UCSD-AML1 (cell line): ENCODE measurements around the gene ATP6V1G2.
"Not testable (repeated sequence)": the region's sequence is repeated elsewhere in the genome, so short reads cannot be mapped to it uniquely, and the experiment has no call there.

Experiments used
- DNase-seq: peaks from one replicate; lab custom pipeline; 2025; ENCODE audit not compliant: unreplicated experiment; lab: John Stamatoyannopoulos, UW

Gene ATP6V1G2

DNA sequence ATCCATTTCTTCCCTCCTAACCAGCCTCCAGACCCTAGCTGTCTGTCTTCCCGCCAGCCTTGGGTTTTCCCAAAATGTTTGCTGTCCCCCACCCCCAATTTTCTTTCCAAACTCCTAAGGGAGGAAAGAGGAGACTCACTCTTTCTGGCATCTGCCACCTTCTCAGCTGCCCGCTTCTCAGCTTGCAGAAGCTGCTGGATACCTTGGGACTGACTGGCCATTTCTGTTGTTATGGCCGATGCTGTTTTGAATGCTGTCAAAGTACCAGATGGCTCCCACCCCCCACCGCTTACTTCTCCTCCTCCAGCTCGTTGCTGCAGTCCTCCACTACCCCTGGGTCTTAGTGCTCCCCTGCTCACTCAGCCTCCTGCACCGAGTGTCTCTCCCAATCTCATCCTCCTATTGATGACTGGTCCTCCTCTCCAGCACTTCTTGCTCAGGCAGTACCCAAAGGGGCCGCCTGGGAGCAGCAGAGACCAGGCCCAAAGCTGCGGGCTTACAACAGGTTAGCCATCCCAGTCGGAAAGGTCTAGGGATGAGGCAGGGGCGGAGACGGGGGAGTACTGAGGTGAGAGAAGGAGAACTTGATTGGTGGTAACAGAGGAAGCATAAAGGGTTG is at the start of gene ATP6V1G2:
TSS of gene ATP6V1G2 (minus strand) at position 270 of the 619 bp plus-strand sequence. CDS start at position 221, 49 bp downstream.
- DNase-seq, result peak; percentile 89

DNA sequence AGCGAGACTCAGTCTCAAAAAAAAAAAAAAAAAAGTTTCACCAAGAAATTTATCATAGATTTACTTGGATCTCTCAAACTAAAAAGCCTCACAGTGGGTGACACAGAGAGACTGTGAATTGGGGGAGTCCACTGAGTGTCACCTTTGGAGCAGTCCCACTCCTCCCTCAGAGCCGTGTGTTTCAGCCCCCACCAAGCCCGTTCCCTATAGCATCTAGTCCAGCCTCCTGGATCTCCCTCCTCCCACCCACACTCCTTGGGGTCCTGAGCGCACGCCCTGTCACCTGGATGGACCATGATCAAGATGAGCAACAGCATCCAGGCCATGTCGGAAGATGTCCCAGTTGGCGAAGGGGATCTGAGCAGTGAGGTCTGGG is 46.0 kb upstream of the ATP6V1G2 start:
- DNase-seq, result no peak

DNA sequence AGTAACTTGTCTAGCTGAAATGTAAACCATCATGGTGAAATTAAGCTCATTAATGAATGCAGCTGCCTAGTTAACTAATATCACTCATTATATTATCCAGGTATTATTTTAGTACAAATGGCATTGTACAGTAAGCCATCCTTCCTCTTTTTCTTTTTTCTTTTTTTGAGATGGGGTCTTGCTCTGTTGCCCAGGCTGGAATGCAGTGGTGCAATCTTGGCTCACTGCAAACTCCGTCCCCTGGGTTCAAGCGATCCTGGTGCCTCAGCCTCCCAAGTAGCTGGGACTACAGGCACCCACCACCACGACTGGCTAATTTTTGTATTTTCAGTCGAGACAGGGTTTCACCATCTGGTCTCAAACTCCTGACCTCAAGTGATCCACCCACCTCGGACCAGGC is 44.3 kb upstream of the ATP6V1G2 start:
- not testable (repeated sequence) for DNase-seq

DNA sequence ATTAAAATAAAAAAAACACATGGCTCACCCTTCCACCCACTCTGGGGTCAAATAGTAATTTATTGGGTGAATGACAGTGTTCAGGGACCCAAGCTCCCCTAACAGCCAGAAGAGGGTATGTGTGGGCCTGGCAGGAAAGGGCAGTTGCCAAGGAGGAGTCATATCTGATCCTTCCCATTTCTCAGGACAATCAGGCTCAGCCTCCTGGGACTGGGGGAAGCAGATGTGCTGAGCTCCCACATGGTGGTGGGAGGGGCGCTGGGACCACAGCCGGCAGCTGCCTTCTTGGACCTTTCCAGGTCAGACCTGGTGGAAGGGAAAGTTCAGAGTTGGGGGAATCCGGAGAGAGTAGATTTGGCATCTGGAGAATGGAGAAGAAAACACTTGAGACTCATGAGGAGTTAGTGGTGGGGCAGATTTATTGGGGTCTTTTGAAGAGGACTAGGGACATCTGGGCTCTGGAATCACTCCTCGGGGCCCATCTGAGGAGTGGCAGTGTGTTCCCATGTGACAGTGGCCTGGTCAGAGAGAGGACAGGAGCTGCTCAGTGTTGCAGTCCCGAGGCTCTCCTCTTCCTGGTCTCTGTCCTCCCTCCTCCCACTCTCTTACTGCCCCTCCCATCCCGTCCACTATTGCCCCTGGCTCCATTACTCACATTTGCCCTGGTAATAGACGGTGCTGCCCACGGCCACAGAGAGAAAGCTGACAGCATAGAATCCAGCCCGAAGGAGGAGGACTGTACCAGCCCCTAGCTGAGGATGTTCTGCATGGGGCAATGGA is 42.7 kb upstream of the ATP6V1G2 start:
- no peak for DNase-seq

DNA sequence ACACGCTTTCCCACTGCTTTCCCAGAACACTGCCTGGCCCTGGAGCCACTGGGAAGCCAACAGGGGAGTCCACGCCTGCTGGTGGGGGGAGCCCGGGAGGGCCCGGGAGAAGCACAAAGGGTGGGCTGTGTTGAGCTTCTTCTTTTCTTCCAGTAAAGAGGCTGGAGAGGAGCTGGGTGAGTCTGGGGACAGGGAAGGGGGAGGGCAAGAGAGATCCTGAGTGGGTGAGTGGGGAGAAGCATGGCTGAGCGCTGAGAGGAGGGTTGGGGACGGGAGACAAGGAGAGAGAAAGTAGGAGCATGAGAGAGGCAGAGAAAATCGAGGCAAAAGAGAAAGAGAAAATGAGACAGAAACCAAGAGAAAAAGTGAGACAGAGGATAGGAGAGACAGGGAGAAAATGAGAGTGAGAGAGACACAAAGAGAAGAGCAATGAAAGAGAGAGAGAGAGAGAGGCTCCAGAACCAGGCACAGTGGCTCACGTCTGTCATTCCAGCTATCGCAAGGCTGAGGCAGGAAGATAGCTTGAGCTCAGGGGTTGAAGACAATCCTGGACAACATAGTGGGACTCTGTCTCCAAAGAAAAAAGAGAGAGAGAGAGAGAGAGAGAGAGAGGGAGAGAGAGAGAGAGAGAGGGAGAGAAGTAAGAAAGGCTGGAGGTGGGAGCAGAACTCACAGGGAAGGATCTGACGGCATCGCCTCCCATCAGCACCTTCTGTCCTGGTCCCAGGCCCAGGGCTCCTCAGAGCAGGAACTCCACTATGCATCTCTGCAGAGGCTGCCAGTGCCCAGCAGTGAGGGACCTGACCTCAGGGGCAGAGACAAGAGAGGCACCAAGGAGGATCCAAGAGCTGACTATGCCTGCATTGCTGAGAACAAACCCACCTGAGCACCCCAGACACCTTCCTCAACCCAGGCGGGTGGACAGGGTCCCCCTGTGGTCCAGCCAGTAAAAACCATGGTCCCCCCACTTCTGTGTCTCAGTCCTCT is 41.7 kb upstream of the ATP6V1G2 start:
- no peak for DNase-seq

DNA sequence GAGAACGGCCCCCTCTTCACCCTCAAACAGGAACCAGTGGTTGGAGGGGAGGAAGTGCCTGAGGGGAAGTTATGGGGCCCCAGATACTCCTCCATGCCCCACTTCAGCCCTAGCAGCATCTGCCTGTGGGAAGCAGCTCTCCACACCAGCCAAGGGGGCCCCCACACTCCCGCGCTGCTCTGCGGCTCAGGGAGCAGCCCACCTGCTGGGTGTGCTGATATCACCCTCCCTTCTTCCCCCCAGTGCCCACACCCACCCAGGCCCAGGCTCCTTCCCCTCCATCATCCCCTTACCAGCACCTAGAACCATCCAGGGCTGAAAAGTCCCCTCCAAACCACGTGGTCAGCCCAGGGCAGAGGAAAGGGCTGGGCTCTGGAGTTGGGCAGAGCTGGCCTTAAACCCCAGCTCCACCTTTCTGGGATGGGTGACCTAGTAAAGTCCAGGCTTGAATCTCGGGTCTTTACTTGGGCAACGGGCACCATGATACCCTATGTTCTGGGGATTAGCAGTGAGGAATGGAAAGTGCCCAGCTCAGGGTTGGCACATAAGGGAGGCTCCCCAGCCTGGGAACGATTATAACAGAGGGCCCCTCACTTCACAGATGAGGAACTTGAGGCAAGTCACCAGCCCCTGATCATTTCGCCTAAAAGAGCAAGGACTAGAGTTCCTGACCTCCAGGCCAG is 40.3 kb upstream of the ATP6V1G2 start:
- peak; percentile 92 for DNase-seq

DNA sequence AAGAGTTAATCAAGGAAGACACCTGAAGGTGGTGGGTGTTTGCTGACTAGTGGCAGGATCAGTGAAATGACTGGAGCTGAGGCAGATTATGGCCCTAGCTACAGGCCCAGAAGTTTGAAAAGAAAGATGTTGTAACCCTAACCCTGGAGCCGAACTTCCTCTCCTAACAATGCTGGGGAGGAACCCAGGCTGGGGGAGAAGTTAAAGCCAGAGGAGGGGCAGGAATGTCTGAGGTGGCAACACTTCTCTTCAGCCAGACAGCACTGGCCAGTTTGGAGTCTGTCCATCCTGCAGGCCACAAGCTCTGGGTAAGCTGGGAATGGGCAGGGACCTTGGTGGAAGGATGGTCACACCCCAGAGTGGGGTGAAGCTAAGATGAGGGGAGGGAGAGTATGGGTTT is 39.6 kb upstream of the ATP6V1G2 start, which contains the start of gene LST1:
TSS of gene LST1 (plus strand) at position 270 of the 400 bp plus-strand sequence. CDS start 1,023 bp downstream, outside the sequence.
- peak; percentile 81 for DNase-seq

DNA sequence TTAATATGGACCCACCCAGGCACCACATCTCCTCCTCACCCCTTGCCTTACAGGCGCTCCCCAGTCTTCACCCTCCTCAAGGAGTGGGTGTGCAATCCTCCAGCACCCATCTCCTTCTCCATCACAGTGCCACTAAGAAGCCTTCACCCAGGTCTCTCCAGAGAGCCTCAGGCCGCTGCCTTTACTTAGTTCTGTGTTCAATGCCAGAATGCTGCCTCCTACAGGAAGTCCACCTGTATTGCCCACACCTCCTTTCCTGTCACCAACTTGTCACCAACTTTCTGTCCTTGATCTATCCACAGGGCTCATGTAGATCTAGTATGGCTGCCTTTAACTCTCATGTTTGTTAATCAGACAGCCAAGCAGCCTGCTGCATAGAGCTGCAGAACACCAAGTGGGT is 39.1 kb upstream of the ATP6V1G2 start:
- no peak for DNase-seq

DNA sequence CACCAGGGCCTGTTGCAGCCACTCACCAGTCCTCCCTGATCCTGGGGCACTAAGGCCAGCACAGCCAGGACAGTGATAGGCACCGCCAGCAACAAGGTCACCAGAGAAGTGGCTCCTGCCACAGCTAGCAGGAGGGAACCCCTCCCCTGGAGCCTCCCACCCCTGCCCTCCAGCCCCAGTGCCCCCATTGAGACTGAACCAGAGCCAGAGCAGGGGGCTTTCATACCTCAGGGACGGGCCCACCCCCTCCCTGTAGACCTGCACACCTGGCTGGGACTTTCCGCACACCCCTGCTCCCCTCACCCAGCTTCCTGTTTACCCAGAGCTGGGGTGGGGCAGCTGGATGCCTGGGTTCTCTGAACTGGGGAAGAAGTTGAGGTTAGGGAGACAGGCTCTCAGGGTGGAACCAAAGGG is 35.8 kb upstream of the ATP6V1G2 start, which contains the start of gene LTB:
TSS of gene LTB (minus strand) at position 195 of the 414 bp plus-strand sequence. CDS start at position 188, 7 bp downstream.
- DNase-seq, result no peak

DNA sequence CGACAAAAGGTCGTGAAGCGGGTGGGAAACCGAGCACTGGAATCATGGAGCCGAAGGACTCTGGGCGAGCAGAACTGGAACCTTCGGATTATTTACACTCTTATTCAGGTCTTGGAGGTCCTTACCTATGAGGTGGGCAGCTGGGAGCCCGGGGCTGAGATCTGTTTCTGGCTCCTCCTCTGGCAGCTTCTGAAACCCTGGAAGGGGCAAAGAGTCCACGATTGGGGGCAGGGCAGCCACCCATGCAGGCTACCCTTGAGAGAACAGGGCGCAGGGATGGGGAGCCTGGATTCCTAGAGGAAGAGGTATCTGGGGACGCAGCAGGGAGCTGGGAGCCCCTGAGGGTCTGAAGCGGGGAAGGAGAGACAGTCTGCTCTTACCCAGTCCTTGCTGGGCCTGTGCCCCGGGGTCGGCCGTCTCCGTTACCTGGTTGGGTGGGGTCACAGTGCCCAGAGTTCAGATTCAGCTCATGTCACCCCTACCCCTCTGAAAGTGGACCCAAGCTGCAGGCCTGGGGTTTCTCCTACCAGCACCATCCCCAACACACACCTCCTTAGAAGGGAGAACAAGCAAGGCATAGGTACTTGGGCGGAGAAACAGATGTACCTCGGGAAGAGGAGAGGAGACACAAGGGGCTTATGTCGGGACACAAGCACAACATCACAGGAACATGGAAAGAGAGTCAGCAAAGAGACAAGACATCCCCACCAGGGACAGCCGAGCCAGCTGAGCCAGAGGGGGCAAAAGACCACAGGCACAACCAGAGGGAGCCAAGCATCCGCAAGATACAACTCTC is 35.2 kb upstream of the ATP6V1G2 start:
- no peak for DNase-seq

DNA sequence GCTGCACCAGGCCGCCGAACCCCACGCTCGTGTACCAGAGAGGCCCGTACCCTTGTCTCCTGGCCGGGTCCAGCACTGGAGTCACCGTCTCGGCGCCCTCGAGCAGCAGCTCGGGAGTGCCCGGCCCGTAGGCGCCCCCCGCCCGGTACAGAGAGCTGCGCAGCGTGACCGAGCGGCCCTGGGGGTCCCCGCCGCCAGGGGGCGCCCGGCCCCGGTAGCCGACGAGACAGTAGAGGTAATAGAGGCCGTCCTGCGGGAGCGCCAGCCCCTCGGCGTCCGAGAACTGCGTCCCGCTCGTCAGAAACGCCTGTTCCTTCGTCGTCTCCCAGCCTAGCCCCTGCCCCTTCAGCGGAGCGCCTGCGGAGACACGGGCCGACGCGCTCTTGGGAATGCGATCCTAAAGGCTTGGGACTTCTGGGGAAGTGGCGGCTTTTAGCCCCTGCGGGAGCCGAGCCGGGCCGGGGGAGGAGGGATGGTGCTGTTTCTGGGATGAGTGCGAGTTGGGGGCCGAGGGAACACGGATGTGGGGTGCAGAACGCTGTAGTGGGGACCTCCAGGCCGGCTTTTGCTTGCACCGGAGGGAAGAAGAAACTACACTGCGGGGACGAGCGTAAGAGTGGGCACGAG is 34.5 kb upstream of the ATP6V1G2 start:
- DNase-seq, result peak; percentile 91

DNA sequence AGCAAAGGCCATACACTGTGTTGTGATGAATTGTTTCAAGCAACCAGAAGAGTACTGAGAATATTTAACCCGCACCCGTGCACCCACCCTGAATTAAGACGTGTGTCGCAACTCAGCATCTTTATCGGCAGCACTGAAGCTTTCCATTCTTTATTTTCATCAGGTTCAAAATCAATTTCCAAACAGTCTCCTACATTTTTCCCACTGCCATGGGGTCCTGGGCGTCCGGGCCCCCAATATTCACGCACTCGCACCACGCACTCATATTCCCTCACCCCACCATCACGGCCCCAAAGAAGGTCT is 34.0 kb upstream of the ATP6V1G2 start:
- no peak for DNase-seq

DNA sequence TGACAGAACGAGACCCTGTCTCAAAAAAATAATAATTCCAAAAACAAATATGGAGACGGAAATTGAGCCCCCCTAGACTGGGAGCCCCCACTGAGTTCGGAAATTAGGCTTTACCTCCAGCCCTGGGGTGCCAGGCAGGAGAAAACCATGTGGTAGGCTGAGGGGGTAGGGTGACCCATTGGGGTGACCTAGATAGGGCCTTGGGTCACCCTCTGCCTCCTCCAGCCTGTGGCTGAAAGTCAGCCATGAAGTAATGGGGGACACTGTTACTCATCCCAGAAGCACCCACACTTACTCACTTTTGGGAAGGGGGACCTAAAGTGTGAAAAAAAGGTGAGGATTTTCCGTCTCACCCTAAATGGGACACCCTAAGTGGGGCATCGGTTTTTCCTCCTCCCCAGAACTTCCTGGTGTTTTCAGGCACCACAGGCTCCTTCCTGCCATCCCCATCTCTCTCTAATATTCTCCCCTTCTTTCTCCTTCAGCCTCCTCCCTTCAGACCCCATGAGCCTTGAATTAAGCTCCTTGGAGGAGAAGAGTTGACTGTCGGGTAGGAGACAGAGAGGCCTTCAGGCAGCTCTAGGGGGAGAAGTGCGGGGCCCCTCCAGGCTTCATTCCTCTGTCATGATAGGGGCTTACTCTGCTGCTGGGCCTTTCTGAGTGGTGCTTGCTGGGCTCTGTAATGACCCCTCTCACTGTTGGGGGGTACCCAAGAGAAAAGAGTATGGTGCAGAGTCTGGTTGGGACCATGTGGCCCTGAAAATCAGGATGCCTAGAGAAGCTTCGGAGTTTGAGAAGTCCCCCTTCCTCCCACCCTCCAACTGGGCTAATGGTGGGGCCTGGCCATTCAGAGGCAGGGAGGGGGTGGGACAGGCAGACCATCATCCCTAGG is 33.4 kb upstream of the ATP6V1G2 start:
- DNase-seq, result no peak

DNA sequence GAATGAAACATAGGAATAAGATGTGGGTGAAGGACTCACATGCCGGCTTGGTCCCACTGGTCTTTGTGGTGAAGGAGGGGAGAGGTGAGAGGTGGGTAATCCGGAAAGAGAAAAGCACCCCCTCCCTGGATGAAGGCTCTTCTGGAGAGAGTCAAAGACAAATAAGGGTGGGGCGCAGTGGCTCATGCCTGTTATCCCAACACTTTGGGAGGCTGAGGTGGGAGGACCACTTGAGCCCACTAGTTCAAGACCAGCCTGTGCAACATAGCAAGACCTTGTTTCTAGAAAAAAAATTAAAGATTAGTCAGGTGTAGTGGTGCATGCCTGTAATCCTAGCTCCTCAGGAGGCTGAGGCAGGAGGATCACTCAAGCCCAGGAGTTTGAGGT is 32.7 kb upstream of the ATP6V1G2 start:
- DNase-seq, result no peak

DNA sequence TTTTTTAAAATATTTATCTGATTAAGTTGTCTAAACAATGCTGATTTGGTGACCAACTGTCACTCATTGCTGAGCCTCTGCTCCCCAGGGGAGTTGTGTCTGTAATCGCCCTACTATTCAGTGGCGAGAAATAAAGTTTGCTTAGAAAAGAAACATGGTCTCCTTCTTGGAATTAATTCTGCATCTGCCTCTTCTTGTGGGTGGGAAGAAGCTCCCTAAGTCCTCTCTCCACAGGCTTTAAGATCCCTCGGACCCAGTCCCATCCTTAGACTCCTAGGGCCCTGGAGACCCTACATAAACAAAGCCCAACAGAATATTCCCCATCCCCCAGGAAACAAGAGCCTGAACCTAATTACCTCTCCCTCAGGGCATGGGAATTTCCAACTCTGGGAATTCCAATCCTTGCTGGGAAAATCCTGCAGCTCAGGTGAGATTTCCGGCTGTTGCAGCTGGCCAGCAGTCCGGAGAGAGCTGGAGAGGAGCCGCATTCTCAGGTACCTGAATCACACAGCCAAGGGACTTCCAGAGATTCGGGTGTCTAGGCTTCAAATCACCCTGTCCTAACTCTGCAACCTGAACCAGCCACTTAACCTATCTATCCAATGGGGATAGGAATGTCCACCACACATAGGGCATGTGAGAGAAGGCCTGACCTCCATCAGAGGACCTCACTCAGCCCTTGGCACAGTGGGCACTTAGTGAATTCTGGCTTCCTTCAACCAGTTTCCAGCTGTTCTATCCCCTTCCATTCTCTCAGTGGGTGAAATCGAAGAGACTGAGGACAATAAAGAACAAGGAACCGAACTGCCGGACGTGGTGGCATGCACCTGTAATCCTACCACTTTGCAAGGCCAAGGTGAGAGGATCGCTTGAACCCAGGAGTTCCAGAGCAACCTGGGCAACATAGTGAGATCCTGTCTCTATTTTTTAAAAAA is 32.0 kb upstream of the ATP6V1G2 start:
- no peak for DNase-seq

DNA sequence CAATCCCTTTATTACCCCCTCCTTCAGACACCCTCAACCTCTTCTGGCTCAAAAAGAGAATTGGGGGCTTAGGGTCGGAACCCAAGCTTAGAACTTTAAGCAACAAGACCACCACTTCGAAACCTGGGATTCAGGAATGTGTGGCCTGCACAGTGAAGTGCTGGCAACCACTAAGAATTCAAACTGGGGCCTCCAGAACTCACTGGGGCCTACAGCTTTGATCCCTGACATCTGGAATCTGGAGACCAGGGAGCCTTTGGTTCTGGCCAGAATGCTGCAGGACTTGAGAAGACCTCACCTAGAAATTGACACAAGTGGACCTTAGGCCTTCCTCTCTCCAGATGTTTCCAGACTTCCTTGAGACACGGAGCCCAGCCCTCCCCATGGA is 31.2 kb upstream of the ATP6V1G2 start:
- DNase-seq, result no peak

DNA sequence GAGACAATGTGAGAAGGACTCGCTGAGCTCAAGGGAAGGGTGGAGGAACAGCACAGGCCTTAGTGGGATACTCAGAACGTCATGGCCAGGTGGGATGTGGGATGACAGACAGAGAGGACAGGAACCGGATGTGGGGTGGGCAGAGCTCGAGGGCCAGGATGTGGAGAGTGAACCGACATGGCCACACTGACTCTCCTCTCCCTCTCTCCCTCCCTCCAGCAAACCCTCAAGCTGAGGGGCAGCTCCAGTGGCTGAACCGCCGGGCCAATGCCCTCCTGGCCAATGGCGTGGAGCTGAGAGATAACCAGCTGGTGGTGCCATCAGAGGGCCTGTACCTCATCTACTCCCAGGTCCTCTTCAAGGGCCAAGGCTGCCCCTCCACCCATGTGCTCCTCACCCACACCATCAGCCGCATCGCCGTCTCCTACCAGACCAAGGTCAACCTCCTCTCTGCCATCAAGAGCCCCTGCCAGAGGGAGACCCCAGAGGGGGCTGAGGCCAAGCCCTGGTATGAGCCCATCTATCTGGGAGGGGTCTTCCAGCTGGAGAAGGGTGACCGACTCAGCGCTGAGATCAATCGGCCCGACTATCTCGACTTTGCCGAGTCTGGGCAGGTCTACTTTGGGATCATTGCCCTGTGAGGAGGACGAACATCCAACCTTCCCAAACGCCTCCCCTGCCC is 30.6 kb upstream of the ATP6V1G2 start:
- DNase-seq, result peak; percentile 63
